COR-L47 (cell line): ENCODE measurements around the gene PKD2L1.
"Not testable (repeated sequence)": the region's sequence is repeated elsewhere in the genome, so short reads cannot be mapped to it uniquely, and the experiment has no call there.

Source experiments
- DNase-seq: peaks from one replicate; lab custom pipeline; 2025; lab: John Stamatoyannopoulos, UW

PKD2L1 gene

DNA sequence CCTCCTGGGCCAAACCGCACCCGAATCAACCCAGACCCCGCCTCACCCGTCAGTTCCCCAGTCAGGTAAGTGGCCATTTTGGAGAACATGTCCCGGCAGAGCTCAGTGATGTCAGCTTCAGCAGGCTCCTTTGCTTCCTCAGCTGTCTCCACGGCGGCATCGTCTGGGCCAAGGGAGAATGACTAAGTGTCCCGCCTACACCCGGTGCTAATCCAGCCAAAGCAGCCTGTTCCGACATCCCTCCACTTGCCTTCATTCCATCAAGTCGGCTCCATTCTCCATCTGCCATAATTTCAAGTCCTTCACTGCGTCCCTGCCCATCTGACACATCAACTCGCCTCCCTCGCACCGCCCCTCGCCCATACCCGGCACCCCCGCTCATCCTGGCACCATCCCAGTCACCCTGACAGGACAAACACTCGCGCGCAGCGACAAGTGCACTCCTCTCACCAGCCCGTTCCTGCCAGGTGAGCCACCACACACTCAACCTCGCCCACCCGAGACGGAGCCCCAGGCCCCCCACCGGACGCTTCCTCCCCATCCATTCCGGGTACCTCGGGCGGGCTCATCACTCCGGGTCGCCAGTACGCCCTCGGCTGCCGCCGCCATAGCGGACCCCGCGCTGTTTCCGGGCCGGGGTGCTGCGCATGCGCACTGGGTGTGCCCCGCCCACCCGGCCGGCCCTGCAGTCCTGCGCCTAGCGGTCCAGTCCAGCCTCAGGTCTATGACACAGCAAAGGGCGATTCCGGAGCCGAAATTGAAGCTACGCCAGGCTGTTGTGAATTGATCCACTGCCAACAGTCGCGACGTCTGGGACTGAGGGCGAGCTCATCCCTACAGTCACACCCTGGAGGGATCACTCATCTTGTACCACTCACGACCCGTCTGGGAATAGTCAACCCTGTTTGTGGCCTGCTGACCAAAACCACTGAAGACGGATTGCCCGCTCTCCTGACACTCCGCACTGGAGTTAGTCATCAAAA lies 43.7 kb downstream of the PKD2L1 start, which contains the start of gene BLOC1S2:
BLOC1S2 (minus strand) TSS at position 630 of the 983 bp plus-strand sequence; CDS start at position 609, 21 bp downstream.
- peak; percentile 35 for DNase-seq

DNA sequence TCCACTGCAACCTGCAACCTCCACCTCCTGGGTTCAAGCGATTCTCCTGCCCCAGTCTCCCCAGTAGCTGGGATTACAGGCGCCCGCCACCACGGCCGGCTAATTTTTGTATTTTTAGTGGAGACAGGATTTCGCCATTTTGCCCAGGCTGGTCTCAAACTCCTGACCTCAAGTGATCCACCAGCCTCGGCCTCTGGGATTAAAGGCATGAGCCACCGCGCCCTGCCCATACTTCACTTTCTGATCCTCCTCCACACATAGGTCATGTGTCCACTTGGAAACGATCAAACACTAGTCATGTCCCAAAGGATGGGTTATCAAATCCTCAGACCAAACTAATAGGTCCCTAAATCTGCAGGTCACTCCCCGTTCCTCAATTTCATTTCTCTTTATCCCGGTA lies 44.7 kb downstream of the PKD2L1 start:
- not testable (repeated sequence) for DNase-seq

DNA sequence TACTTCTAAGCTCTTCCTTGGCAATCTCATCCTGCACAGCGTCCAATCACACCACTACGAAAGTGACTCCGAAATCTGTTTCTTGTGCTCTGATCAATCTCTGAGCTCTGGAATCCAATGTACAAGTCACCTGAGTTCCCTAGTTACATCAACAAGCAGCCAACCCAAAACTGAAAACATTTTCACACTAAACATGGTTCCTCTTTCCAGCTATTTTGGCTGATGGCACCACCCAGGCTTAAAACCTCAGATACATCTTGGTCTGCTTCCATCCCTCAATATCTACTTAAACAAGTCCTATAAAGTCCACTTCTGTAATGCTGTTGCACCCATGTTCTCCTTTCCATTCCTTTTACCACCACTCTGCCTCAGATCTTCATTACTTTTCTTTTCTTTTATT lies 47.1 kb downstream of the PKD2L1 start:
- DNase-seq: no peak

DNA sequence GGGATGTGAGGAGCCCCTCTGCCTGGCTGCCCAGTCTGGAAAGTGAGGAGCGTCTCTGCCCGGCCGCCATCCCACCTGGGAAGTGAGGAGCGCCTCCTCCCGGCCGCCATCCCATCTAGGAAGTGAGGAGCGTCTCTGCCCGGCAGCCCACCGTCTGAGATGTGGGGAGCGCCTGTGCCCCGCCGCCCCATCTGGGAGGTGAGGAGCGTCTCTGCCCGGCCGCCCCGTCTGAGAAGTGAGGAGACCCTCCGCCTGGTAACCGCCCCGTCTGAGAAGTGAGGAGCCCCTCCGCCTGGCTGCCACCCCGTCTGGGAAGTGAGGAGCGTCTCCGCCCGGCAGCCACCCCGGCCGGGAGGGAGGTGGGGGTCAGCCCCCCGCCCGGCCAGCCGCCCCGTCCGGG lies 53.1 kb downstream of the PKD2L1 start:
- DNase-seq: not testable (repeated sequence)

DNA sequence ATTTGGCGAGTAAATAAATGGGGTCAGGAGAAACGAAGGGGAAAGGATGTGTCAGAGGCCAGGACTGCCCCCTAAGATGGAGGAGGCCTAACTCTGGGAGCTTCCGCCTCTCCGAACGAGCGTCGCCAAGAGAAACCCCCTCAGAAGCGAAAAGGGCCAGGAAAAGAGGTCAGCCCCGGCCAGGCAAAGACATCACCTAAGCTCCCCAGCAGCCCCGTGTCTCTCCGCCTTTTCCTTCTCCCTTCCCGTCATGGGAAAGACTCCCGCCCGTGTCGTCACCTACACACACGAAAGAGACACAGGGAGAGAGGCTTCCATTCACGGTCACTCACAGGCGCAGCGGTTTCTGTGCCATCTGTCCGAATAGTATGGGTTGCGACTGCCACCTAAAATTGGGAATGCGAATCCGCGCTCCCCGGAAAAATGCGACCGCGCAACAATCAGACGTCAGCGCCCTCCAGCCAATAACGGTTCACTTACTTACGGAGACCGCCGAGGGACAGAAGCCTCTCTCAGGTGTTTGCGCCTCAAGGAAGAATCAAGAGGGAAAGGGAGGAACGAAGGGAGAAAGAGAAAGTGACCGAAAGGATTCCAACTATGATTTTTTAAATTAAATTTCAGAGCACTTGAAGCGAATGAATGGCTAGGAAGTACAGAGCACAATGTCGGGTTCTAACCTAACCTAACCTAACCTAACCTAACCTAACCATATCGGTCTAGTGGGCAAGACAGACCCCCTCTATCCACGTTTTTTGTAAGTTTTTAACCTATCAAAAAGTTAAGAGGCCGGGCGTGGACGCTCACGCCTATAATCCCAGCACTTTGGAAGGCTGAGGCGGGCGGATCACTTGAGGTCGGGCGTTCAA lies 62.6 kb downstream of the PKD2L1 start, which contains the start of gene CWF19L1:
CWF19L1 (minus strand) TSS at position 400 of the 866 bp plus-strand sequence; CDS start at position 355, 45 bp downstream.
- peak; percentile 46 for DNase-seq

DNA sequence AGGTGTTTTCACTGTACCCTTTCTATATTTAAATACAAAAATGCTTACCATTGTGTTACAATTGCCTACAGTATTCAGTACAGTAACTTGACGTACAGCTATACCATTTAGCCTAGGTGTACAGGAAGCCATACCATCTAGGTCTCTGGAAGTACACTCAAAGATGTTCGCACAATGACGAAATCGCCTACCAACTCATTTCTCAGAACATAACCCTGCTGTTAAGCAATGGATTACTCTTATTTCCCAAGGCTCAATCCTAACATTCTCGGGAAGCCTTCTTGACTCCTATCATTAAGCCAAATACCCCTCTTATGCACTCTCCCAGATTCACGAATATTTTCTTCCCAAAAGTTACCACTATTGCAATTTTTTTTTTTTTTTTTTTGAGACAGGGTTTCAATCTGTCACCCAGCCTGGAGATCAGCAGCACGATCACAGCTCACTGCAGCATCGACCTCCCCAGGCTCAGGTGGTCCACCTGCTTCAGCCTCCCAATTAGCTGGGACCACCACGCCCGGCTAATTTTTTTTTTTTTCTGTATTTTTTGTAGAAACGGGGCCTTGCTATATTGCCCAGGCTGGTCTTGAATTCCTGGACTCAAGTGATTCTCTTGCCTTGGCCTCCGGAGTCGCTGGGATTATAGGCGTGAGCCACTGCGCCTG lies 64.1 kb downstream of the PKD2L1 start:
- no peak for DNase-seq

DNA sequence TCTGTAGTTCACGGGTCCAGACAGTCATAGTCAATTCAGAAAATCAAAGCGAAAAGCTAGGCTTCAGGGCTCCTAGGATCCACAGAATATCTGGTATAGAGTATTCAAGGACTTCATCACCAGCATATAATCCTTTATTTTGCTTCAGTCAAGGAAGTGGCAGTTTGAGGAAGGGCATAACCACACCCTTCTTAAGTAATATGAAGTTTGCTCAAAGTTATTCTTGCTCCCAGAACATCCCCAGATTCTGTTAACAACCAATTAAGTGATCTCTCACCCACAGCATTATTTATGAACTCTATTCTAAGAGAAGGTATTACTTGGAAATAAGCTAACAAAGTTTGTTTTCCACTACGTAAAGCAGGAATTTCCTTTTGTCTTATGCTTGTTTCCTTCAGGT lies 75.8 kb downstream of the PKD2L1 start:
- no peak for DNase-seq

DNA sequence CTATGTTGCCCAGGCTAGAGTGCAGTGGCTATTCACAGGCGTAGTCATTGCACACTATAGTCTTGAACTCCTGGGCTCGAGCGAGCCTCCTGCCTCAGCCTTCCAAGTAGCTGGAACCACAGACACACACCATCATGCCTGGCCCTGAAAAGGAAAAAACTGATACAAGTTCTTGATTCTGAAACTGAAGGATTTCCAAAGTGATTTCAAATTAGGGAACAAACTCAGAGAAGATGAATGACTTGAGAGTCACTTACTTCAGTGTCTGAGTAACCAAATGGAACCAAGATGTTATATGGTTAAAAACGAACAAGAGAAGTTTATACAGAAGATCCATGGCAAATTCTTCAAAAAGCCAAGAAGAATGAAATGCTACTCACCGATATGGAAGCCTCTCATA lies 77.0 kb downstream of the PKD2L1 start:
- no peak for DNase-seq

DNA sequence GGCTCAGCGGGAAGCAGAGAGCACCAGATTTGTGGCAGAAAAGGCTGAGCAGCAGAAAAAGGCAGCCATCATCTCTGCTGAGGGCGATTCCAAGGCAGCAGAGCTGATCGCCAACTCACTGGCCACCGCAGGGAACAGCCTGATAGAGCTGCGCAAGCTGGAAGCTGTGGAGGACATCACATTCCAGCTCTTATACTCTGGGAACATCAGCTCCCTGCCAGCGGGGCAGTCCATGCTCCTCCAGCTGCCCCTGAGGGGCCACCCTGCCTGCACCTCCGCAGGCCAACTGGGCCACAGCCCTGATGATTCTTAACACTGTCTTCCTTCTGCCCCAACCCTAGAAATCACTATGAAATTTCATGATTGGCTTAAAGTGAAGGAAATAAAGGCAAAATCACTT lies 81.2 kb downstream of the PKD2L1 start:
- DNase-seq: no peak

DNA sequence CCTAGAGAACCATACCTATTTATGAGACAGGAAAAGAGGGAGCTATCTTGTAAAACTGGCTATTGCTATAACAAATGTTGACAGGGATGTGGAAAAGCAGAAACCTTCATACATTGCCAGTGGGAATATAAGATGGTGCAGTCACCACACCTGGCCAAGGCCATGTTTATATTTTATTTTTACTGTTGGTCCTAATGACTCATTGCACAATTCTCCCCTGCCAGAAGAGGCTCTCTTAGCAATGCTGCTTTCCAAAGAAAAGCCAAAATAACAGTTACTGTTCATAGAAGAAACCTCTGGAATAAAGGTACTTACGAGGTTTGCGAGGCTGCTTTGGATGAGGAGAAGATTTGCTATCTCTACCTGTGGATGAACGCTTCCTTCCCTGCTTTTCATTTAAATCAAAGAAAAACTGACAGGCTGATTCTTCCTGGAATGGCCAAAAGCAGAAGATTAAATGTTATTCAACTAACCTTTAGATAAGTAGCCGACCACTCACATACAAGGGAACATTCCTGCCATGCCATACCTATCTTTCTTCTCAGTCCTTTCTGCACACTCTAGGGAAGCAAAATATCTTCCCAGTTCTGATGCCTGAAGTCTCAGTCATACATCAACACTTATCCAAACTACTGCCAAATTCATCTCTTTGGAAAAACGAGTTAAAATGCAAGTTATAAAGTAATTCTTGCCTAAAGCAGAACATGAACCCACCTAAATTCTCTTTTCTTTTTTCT lies 84.4 kb downstream of the PKD2L1 start:
- DNase-seq: no peak

DNA sequence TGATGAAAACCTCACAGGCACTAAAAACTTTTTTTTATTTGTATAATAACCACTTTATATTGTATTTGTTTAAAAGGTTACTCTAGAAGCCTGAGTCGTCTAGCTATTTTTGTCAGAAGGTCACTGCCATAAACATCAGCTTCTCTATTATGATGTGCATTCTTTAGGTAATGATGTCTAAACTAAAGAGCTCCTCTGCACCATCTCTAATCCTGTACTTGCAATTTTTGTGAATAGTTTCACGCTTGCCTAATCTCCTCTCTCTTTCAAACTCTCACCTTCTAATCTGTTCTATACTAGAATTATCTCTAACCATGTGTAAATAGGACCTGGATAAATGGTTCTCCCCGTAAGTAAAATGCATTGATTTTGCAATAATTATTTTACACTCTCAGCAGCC lies 90.2 kb downstream of the PKD2L1 start:
- DNase-seq: no peak

DNA sequence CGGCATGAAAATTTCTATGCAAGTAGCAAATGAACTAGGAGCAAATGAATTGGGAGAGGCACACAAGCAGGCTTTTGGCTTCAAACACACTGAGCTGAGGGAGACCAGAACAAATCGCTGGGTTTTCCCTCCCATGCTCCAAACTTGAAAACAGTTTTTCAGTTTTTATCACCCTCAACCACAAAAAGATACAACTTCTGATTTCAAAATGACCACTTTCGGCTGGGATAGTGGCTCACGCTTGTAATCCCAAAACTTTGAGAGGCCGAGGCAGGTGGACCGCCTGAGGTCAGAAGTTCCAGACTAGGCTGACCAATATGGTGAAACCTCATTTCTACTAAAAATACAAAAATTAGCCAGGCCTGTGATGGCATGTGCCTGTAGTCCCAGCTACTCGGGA lies 91.6 kb downstream of the PKD2L1 start:
- DNase-seq: no peak
